Globus pallidus (tissue), 1 donor: Measurements from ENCODE around the gene SIT1.

Experiments used
- DNase-seq: peaks from one replicate; pipeline ENCODE4 v3.0.0-alpha.2; 2015; ENCODE audit warnings: low spot score

The SIT1 gene

GRCh38 chr9:35682520-35683315 lies 32.0 kb upstream of the SIT1 start:
- DNase-seq = no peak

GRCh38 chr9:35682051-35682450 lies 31.3 kb upstream of the SIT1 start:
- no peak for DNase-seq

DNA sequence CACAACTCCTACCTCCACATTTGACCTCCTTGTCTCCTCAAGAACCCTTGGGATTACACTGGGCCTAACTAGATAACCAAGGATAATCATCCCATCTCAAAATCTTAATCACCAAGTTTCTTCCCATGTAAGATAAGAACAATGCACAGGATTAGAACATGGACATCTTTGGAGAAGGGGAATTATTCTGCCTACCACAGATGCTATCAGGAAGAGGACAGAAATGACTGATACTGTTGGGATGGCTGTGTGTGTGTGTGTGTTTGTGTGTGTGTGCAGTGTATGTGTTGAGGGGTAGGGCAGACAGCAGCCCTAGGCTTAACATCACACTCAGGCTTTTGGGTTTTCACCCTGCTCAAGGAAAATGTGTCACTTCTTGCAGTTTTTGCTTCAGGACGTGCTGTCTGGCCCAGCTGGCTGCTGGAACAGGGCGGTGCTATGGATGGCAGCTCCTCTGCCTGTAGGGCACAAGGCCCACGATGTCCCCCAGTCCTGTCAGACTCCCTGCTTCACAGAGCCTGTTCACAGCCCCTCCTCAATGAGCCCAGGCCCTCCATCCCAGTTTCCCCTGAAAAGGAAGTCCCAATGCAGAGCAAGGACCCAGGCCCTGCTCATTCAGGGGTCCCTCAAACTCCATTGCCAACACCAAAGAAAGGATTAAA lies 30.7 kb upstream of the SIT1 start:
- DNase-seq = no peak

DNA sequence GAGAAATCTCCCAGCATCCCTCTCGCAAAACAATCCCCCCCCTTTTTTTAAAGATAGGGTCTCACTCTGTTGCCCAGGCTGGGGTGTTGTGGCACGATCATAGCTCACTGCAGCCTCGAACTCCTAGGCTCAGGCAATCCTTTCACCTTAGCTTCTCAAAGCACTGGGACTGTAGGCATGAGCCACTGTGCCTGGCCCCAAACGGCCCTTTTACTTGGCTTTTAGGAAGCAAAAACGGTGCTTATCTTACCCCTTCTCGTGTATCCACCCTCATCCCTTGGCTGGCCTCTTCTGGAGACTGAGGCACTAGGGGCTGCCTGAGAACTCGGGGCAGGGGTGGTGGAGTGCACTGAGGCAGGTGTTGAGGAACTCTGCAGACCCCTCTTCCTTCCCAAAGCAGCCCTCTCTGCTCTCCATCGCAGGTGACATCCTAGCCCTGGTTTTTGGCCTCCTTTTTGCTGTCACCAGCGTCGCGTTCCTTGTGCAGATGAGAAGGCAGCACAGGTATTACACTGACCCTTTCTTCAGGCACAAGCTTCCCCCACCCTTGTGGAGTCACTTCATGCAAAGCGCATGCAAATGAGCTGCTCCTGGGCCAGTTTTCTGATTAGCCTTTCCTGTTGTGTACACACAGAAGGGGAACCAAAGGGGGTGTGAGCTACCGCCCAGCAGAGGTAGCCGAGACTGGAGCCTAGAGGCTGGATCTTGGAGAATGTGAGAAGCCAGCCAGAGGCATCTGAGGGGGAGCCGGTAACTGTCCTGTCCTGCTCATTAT lies 29.8 kb upstream of the SIT1 start:
- no peak for DNase-seq

DNA sequence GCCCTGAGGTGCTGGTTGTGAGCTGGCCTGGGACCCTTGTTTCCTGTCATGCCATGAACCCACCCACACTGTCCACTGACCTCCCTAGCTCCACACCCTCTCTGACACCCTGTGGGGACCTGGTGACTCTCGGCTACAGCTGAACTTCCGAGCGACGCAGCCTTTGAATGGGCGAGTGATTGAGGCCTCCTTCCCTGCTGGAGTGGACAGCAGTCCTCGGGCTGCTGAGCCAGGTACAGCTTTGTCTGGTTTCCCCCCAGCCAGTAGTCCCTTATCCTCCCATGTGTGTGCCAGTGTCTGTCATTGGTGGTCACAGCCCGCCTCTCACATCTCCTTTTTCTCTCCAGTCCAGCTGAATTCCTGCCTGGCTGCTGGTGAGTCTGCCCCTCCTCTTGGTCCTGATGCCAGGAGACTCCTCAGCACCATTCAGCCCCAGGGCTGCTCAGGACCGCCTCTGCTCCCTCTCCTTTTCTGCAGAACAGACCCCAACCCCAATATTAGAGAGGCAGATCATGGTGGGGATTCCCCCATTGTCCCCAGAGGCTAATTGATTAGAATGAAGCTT lies 29.1 kb upstream of the SIT1 start:
- DNase-seq = no peak

GRCh38 chr9:35679091-35679490 lies 28.4 kb upstream of the SIT1 start:
- no peak for DNase-seq

- DNase-seq = no peak
Observed at GRCh38 chr9:35675732-35676392, 25.1 kb upstream of the SIT1 start.

DNA sequence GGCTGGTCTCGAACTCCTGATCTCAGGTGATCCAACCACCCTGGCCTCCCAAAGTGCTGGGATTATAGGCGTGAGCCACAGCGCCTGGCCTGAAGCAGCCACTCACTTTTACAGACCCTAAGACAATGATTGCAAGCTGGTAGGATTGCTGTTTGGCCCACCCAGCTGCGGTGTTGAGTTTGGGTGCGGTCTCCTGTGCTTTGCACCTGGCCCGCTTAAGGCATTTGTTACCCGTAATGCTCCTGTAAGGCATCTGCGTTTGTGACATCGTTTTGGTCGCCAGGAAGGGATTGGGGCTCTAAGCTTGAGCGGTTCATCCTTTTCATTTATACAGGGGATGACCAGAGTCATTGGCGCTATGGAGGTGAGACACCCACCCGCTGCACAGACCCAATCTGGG lies 24.5 kb upstream of the SIT1 start:
- no peak for DNase-seq

- no peak for DNase-seq
Observed at GRCh38 chr9:35674025-35674361, 23.3 kb upstream of the SIT1 start.

- DNase-seq = no peak
Observed at GRCh38 chr9:35673132-35674024, 22.6 kb upstream of the SIT1 start, which contains the start of gene CA9. Gene CA9, plus strand, starts transcription at chr9:35673928. Its CDS starts 32 bp downstream, at chr9:35673960.

DNA sequence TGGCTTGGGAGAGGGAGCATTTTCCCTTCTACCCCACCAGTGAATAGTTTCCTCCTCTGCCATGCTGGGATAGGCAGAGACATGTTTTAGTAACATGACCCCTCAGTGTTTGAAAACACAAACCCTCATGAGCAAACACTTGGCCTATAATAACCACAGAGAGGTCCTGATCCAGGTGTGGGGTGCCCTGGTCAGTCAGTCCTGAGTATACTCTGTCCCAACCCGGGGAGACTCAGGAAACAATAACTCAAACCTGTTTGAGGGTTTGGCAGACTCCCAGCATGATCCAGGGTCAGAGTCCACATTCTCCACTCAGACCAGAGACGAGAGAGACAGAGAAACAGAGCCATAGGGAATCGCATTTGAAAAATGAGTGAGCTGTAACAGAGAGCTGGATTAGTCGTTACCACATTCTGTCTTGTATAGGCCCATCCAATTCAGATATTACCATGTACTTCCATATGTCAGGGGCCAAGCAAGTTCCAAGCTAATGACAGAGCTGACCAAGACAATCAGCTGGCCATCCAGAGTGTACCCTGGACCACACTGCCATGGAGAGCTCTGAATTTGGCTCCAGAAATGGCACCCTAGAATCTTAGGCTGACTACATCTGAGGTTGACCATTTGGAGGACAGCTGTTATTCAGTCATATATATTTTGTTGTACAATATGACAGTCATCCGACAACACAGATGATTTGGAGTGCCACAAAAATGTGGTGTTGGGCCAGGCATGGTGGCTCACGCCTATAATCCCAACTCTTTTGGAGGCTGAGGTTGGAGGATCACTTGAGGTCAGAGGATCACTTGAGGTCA lies 18.8 kb upstream of the SIT1 start:
- no peak for DNase-seq

- DNase-seq = no peak
Observed at GRCh38 chr9:35667939-35668338, 17.2 kb upstream of the SIT1 start.

DNA sequence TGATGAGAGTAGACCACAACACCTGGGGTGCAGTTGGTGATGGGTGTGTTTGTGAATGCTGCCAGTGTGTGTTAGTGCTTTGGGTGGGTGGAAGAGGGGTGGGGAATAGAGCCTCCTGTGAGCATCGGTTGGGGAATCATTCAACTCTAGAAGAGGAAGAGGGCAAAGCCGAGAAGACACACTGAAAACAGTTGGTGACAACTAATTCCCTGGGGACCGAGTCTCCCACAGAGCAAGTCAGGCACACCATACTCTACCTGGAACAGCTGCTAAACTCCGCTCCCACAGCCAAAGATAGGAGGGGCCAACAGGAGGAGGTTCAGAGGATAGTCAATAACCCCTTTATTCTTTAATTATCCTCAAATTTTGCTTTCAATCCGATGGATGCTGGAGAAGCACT lies 15.8 kb upstream of the SIT1 start:
- DNase-seq = no peak

DNA sequence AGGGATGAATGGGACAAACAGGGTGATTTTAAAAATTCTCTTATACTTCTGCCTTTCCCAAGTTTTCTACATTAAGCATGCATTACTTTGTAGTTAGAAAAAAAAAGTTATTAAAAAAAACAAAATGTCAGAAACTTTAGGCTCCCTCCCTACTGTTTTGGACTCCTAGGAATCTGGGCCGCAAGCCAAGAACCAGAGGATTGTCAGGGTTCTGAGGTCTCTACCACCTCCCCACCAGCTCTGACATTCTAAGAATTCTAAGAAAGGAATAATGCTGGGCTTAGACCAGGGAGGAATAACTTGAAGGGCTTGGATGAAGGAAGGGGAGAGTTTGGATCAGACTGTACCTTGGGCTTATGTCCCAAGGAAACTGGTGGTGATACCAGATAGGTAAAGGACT lies 15.3 kb upstream of the SIT1 start:
- no peak for DNase-seq

DNA sequence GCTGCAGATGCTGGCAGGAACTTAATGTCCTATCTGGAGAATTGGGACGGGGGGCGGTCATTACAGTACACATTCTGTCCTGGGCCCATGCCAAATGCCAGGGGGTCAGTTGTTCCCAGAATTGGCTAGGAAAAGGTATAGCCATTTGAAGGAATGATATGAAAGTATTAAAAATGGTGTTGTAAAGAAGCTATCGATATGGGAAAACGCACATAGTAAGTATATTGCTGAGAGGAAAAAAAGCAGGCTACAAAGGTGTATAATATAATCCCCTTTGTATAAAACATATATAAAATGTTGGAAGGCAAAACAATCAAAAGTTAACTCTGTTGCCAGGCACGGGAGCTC lies 14.7 kb upstream of the SIT1 start:
- no peak for DNase-seq

DNA sequence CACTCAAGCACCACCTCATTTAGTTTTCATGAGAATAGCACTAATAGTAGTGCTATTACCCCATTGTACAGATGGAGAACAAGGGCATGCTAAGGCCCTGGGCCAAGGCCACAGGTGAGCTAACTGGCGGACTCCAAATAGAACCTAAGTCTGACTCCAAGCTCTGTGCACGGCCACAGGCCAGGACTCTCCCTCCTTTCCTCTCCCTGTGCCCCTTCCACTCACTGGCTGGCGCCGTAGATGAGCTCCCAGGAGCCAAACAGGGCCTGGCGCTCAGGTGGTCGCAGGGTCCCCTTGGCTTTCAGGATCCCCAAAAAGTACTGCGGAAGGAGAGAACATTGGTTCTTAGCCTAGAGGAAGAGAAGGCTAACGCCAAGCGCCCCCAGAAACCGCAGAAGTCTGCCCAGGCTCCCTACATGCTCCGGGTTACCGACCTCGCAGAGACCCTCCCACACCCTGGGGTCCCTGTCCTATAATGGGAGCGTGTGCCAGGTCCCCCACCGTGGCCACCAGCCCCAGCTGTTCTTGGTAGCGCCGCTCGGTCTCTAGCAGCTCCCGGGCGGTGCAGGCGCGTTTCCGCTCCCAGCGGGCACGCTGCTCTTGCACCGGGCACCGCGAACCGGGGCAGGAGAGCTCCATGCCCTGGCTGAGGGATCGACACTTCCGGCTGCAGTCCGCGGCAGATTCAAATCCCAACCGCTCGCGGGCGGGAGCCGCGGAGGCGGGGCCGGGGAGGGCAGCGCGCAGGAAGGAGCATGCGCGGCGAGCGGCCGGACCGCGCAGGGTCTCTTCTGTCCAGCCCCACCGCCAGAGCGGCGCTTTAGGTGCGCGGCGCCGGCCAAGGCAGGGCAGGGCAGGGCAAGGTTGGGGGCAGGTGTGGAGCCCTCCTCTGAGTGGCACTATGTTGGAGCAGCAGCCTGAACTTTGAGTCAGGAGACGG lies 14.1 kb upstream of the SIT1 start, which contains the start of gene ARHGEF39:
ARHGEF39 (minus strand) TSS at position 665 of the 940 bp plus-strand sequence; CDS start at position 639, 26 bp downstream.
- DNase-seq = peak; percentile 68

DNA sequence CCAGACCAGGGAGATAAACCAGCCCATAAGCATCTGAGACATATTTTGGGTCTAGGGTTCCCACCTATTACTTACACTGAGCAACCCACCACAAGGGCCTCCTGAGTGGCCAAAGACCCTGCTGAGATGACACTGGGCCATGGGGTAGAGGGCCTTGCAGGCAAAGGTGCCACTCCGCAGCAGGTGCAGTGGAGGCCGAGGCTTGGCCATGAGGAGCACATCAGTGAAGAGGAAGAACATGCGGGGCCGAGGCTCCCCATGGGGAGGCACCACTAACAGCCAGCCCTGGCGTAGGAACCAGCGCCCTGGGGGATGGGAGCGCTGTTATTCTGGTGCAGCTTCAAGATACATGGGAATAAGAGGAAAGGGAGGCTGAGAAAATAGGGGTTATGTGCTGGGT lies 11.7 kb upstream of the SIT1 start:
- no peak for DNase-seq

- no peak for DNase-seq
Observed at GRCh38 chr9:35661756-35662350, 11.1 kb upstream of the SIT1 start.
